C4-2B (cell line): ENCODE measurements around the gene ARGLU1.

ENCODE experiments used
- H3K27ac ChIP-seq: fragments of 450-650 bp; 2 replicates; pipeline ENCODE4 v1.5.1; 2017
- CTCF ChIP-seq: fragments of 450-650 bp; conservative IDR thresholded peaks from 2 replicates; pipeline ENCODE4 v1.5.1; 2017; ENCODE audit warnings: mild to moderate bottlenecking
- ZFX ChIP-seq: fragments of 450-650 bp; IDR thresholded peaks from 2 replicates; pipeline ENCODE4 v1.6.1; 2017

Gene ARGLU1

GRCh38 chr13:106567474-106568298 lies at the start of gene ARGLU1:
Gene ARGLU1 (minus strand): TSS chr13:106568137. CDS start chr13:106567919, 218 bp downstream.
- TF ChIP-seq CTCF (no peak), ZFX (peak; percentile 81)
- H3K27ac ChIP-seq: peak within 1 kb of the TSS; percentile 96

- no peak overlapping the region for H3K27ac ChIP-seq
These were observed 49.6 kb upstream of the ARGLU1 start for GRCh38 chr13:106617561-106617960.

GRCh38 chr13:106616729-106617128 lies 48.8 kb upstream of the ARGLU1 start:
- no peak for TF ChIP-seq ZFX
- TF ChIP-seq CTCF: no peak
- no peak overlapping the region for H3K27ac ChIP-seq

More at GRCh38 chr13:106617561-106617960, 49.6 kb upstream of the ARGLU1 start:
- TF ChIP-seq CTCF: no peak
- no peak for TF ChIP-seq ZFX

- no peak for TF ChIP-seq CTCF
- TF ChIP-seq ZFX: no peak
- H3K27ac ChIP-seq: no peak overlapping the region
These were observed 46.9 kb upstream of the ARGLU1 start for GRCh38 chr13:106614874-106615273.

- no peak overlapping the region for H3K27ac ChIP-seq
- no peak for TF ChIP-seq CTCF
- no peak for TF ChIP-seq ZFX
These were observed 44.8 kb upstream of the ARGLU1 start for GRCh38 chr13:106612688-106613087.

- no peak overlapping the region for H3K27ac ChIP-seq
- TF ChIP-seq CTCF (no peak), ZFX (no peak)
These were observed 42.5 kb upstream of the ARGLU1 start for GRCh38 chr13:106610486-106610885.

GRCh38 chr13:106609116-106609515 lies 41.2 kb upstream of the ARGLU1 start:
- H3K27ac ChIP-seq: no peak overlapping the region
- no peak for TF ChIP-seq ZFX
- TF ChIP-seq CTCF: no peak
